Thoracic aorta (tissue), 2 donors: ENCODE results near the gene PCARE. TPM values are rescaled to one million over a fixed set of nuclear protein-coding genes. Genes with fewer than 3 reads are reported as not detected.

Experiments used
- ATAC-seq: fragments of 150-250 bp; one replicate; pipeline ENCODE4 v1.8.0; 2017; ENCODE audit warnings: low read depth; ENCODE audit not compliant: insufficient number of reproducible peaks, low FRiP score
- DNase-seq: peaks from one replicate; pipeline ENCODE4 v3.0.0-alpha.2; 2020; ENCODE audit warnings: low spot score
- H3K27ac ChIP-seq, 2 donors: fragments of 200-600 bp; sonication (generic); 1 replicate in 1 of 2; 2 replicates in 1 of 2; pipeline ENCODE4 v1.5.1; 2016; ENCODE audit warnings: mild to moderate bottlenecking in 2 of 2, moderate library complexity in 2 of 2
- H3K27me3 ChIP-seq: fragments of 200-600 bp; sonication (generic); replicated peaks from 2 replicates; pipeline ENCODE4 v1.6.0; 2016; ENCODE audit warnings: mild to moderate bottlenecking; ENCODE audit not compliant: insufficient read depth
- H3K36me3 ChIP-seq: fragments of 200-600 bp; sonication (generic); one replicate; pipeline ENCODE4 v1.5.1; 2016
- H3K4me1 ChIP-seq, 2 donors: fragments of 200-600 bp; sonication (generic); 1 replicate in 1 of 2; 2 replicates in 1 of 2; pipeline versions ENCODE4 v1.5.1 to v1.6.0; 2016; ENCODE audit warnings: low read depth in 2 of 2, mild to moderate bottlenecking in 1 of 2; ENCODE audit not compliant: control insufficient read depth in 1 of 2
- H3K4me3 ChIP-seq: fragments of 200-600 bp; sonication (generic); 2 replicates; pipeline ENCODE4 v1.5.1; 2016; ENCODE audit warnings: mild to moderate bottlenecking
- H3K9me3 ChIP-seq: fragments of 200-600 bp; sonication (generic); 2 replicates; pipeline ENCODE4 v1.5.1; 2016
- CTCF ChIP-seq: fragments of 200-600 bp; sonication (generic); IDR thresholded peaks from one replicate; pipeline ENCODE4 v1.5.1; 2019; ENCODE audit warnings: antibody characterized with exemption
- total RNA-seq, 2 donors: library from RNA; depleted of rRNA; stranded (reverse); fragments of >200 nt; gene quantifications; one replicate each; pipeline versions ENCODE4 v1.1.0 to v1.2.3, GENCODE V29; 2016

The PCARE gene
- total RNA-seq, 2 donors from 2014 or later: not detected

DNA sequence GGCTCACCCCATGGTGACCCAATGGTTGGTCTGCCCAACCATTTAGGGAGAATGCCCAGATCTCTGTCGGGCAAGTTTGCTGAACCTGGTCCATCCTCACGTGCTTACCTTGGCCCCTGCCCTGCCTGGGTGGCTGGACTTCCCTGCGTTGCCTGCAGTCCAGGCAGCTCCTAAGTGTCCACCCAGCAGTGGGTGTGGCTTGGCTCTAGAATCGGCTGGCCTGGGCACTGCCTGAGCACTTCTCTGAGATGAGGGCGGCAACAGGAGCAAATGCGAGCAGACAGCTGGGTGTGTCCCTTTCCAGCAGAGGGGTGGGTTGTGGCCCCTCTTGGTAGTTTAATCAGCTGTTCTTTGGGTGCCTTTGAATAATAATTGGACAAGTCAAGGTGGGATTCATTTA, 11.3 kb downstream of the PCARE start:
- Histone ChIP-seq H3K9me3 (no peaks in the 10 kb centered on the region), H3K27ac (no peak overlapping the region), H3K4me3 (no peak overlapping the region), H3K36me3 (no peaks in the 10 kb centered on the region), H3K27me3 (no peaks in the 10 kb centered on the region), H3K4me1 (peaks cover 0 to 22% of the 10 kb centered on the region in 2 donors)
- no peak for TF ChIP-seq CTCF
- ATAC-seq (no peak), DNase-seq (no peak)

- no peak for ATAC-seq
- TF ChIP-seq CTCF: no peak
- DNase-seq: no peak
- H3K9me3 ChIP-seq: no peaks in the 10 kb centered on the region
- H3K4me3 ChIP-seq: no peak overlapping the region
- H3K27ac ChIP-seq: no peak overlapping the region
- H3K27me3 ChIP-seq: no peaks in the 10 kb centered on the region
- no peaks in the 10 kb centered on the region for H3K36me3 ChIP-seq
- peaks cover 0 to 22% of the 10 kb centered on the region in 2 donors for H3K4me1 ChIP-seq
These were observed 12.0 kb downstream of the PCARE start for GRCh38 chr2:29062371-29062770.

DNA sequence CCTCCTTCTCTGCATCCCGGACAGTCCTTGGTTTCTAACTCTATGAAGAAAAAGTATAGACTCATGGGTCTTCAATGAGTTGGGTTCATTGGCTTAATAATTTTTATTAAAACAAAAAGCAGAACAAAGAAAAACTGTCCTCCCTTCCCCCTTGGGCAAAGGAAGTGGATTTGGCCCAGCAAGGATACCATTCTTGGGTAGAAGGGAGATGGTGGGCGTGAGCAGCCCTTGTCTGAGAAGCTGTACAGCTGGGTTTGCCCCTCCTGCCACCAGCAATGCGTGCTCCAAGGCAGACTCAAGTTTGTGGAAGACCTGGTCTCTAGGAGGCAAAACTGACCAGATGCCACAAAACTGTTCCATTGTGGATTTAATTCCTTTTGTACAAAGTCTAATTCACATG, 12.7 kb downstream of the PCARE start:
- TF ChIP-seq CTCF: no peak
- H3K4me3 ChIP-seq: no peak overlapping the region
- H3K27me3 ChIP-seq: no peaks in the 10 kb centered on the region
- ATAC-seq: no peak
- no peaks in the 10 kb centered on the region for H3K36me3 ChIP-seq
- H3K27ac ChIP-seq: no peak overlapping the region
- no peak for DNase-seq
- no peaks in the 10 kb centered on the region for H3K9me3 ChIP-seq
- peaks cover 0 to 22% of the 10 kb centered on the region in 2 donors for H3K4me1 ChIP-seq

GRCh38 chr2:29061176-29061575, 13.1 kb downstream of the PCARE start:
- Histone ChIP-seq H3K4me3 (no peak overlapping the region), H3K9me3 (no peaks in the 10 kb centered on the region), H3K27me3 (no peaks in the 10 kb centered on the region), H3K36me3 (no peaks in the 10 kb centered on the region), H3K27ac (no peak overlapping the region), H3K4me1 (peaks cover 0 to 22% of the 10 kb centered on the region in 2 donors)
- DNase-seq: no peak
- TF ChIP-seq CTCF: no peak
- ATAC-seq: no peak

- Histone ChIP-seq H3K36me3 (no peaks in the 10 kb centered on the region), H3K27ac (no peak overlapping the region), H3K27me3 (no peaks in the 10 kb centered on the region), H3K9me3 (no peaks in the 10 kb centered on the region), H3K4me3 (no peak overlapping the region), H3K4me1 (peaks cover 0 to 22% of the 10 kb centered on the region in 2 donors)
- TF ChIP-seq CTCF: no peak
- DNase-seq (no peak), ATAC-seq (no peak)
These were observed 13.9 kb downstream of the PCARE start for GRCh38 chr2:29060441-29060840.
